HG02840 (cell line): ENCODE results near the gene NRCAM.
"Not testable (repeated sequence)": the region's sequence is repeated elsewhere in the genome, so short reads cannot be mapped to it uniquely, and the experiment has no call there.

ENCODE experiments used
- ATAC-seq: cut with Tn5 transposase; IDR thresholded peaks from one replicate; pipeline ENCODE4 v1.9.1; 2021; ENCODE audit warnings: mild to moderate bottlenecking, moderate library complexity, moderate number of reproducible peaks; ENCODE audit not compliant: unreplicated experiment, low FRiP score

Gene NRCAM

DNA sequence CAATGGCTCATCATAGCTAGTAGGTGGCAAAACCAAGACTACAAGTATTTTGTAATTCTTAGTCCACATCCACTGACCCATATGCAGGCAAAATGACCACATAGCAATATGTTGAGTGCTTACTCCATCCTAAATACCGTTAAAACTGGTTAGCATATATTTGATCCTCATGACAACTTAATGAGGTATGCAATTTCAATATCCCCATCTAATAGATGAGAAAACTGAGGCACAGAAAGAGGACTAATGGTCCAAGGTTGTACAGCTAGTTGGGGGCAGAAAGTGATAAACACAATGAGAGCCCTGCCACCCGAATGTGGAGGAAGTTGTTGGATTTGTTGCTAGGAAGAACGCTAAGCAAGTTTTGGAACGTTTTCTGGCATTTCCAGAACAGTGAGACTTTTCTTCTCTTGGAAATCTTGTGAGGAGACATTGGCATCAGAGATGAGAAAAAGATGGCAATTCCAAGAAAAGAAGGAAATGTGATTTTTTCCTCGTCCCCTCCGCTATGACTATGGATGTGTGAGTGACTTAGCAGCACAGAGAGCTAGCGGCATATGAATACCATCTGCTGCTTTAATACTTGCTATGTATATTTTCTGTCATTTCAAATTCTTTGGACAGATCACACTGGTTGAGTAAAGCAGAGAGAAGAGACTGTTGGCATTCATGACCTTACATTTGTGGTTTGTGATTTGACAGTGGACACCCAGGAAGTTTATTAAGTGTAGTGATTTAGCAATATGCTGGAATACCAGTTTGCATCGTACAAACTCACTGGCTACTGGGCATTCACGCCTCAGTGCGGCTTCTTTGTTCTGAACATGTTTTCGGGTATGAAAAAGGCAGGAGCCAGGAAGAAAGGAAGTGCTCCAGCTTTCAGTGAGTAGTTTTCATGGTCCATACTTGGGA, 51.5 kb downstream of the NRCAM start:
- no peak for ATAC-seq

DNA sequence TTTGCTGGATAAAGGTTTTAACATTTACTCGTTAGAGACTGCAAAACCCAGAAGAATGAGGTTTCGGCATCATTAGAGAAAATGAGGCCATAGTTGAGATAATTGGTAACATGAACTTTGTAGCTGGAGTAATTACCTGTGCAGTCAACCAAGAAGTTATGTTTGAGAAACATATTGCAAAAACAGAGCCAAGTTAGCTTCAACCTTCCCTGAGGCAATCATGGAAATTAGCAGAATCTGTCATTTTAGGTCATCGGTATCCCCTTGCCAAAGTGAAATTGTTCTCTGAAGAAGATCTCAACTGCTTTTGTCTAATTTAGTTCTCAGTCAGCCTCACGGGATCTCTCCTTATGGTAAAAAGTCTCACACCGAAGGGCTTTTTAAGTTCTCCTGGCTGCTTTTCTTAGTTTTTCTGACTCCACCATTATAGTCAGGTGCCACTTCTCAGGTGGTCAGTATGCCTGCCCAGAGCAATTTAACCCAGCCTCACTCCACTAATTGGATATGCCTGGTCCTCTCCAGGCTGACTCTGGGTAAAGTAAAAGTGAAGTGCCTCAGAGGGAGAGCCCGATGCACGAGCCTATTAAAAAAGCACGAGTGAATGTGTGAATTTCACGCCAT, 52.5 kb downstream of the NRCAM start:
- ATAC-seq, result no peak

DNA sequence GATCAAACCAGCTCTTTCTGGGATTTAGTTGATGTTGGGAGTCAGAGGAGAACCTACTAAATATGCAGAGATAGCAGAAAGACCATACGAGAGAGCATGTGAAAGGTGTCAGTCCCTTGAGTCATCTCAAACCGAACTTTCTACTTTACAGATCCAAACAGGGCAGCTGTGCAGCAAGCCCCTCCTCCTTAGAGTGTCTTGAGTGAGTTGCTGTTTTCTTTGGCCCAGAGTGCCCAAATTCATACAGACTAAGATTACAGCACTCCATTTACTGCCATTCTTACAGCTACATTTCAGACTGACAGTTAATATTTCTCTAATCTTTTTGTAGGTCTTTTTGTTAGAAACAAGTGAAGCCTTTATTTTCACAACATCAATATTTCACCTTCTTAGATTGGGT, 53.4 kb downstream of the NRCAM start:
- no peak for ATAC-seq

DNA sequence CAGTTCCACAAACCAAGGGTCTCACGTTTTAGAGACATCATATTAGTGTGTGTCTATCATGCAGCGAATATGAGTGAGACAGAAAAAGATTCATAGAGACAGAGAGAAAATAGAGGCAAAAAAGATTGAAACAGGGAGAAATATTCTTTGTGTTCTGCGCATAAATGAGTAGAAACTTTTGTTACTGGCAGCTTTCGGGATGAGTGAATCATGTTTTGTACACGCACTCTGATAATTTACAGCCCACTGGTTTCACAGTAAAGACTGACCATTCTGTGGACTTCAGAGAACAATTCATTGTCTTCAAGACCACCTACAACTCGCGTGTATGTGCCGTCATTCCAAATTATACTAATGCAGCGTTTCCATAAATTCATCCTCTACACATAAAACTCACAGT, 60.2 kb downstream of the NRCAM start:
- ATAC-seq, result no peak

DNA sequence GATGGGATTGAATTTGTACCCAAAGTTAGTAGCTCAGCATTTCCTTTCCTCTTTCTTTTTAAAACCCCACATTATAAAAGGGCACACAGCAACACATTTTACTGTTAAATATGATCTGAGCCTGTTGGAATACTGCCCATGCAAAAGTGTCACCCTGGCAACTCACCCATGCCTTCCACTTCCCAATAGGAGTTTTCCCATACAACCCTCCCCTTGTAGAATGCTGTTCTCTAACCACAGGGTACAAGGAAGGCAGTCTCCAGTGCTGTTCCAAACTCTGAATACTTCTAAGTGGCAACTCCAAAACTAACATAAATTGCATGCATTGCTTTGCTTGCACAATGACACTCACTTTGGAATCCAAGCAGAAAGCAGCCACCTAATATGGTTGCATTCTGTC, 60.8 kb downstream of the NRCAM start:
- no peak for ATAC-seq

DNA sequence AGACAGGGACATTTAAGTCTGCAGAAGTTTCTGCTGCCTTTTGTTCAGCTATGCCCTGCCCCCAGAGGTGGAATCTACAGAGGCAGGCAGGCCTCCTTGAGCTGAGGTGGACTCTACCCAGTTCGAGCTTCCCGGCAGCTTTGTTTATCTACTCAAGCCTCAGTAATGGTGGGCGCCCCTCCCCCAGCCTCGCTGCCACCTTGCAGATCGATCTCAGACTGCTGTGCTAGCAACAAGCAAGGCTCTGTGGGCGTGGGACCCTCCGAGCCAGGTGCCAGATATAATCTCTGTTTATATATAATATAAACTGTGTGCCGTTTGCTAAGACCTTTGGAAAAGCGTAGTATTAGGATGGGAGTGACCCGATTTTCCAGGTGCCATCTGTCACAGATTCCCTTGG, 63.1 kb downstream of the NRCAM start:
- ATAC-seq, result not testable (repeated sequence)

DNA sequence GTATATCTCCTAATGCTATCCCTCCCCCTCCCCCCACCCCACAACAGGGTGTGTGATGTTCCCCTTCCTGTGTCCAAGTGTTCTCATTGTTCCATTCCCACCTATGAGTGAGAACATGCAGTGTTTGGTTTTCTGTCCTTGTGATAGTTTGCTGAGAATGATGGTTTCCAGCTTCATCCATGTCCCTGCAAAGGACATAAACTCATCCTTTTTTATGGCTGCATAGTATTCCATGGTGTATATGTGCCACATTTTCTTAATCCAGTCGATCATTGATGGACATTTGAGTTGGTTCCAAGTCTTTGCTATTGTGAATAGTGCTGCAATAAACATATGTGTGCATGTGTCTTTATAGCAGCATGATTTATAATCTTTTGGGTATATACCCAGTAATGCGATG, 68.5 kb downstream of the NRCAM start:
- ATAC-seq, result not testable (repeated sequence)

DNA sequence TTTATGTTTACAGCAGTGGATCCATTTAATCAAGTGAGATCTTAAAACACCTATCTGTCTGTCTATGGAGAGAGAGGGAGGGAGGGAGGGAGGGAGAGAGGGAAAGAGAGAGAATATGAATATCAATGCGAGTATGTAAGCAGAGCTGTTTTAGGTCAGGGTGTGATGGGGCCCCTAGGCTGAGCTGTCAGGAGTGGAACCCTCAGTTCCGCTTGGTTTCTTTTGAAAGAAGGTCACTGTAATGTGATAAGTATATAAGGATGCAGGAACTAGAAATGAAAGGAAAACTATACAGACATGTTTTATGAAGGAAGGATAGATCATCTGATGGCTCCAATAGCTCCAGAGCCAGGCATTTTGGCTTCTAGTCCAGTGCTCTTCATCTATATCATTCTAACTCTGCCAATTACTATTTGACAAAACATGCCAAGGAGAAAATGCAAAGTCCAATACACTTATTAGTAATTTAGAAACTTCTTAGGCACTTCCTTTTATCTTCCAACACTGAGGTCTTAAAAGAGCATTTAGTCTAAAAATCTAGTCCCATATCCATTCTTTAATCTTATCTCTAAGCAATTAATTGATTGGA, 70.3 kb downstream of the NRCAM start:
- ATAC-seq, result no peak

DNA sequence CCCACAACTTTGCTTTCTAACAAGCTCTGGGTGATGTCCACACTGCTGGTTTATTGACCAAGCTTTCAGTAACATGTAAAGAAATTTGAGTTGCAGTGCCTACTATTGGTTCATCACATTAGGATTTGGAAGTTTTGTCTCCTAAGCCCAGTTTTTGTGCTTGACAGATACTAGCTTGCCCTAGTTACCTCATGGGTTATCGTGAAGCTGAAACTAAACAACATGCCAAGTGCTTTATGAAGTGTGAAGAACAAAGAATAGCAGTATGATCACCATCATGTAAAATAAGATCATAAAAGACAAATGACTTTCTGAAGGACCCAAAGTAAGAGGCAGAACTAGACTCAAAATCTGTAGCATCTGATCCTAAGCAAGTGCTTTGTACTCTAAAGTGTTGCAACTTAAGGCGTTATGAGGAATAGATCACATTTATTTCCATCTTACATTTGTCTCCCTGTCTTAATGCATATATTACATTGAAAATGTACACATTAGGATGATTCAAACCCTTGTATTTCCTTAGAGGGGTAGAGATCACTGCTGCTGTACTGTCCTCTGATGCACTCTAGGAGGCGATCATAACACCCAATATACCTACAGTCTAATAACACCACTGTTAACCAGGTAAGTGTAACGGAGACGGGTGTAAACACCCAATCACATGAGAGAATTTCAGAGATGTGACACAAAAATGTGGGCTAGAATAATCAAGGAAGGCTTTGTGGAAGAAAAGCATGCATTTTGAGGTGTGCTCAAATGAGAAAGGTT, 71.3 kb downstream of the NRCAM start:
- ATAC-seq, result peak; percentile 56

DNA sequence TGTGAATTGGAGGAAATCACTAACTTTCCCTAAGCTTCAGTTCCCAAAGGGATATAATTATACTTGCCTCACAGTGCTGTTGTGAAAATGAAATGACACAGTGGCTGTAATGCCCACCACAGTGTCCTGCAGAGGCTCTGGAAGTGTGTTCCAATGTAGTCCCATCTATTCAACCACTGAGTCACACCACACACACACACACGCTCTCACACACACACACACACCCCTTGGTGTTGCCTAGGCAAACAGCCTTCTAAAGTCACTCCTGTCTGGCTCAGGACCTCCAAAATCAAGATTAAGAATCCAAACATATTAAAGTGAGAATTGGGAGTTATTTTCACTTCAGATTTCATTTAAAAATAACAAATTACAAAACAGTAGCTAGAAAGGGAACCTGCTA, 73.3 kb downstream of the NRCAM start:
- ATAC-seq, result no peak

DNA sequence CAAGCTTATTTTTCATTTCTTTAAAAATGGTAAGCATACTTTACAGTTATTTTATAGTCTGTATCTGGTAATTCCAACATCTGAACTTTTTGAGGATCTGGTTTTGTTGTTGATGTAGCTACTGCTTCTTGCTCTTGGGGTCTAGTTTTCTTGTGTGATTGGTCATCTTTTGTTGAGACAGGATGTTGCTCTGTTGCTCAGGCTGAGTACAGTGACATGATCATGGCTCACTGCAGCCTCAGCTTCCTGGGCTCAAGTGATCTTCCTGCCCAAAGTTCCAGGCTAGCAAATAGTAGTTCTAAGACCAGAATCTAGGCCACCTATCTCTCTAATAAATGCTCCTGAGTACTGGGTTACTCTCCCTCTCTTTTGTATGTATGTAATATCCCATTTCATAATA, 75.7 kb downstream of the NRCAM start:
- no peak for ATAC-seq

DNA sequence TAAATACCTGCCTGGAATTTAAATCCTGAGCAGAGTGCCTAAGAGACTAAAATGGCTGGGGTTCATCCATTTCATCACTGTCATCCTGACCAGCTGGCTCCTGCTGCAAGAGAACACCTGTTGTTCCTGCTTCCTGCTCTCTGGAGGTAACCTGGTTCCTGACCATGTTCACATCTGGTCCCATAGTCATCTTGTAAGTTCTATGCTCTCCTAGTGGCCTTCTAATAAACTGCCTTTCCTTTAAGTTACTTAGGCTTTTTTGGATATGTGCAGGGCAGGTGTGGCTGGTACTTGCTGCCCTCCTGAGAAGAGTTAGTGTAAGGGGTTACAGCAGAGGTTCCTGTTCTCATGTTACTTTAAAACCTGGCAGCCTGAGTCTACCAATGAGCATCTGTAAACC, 80.0 kb downstream of the NRCAM start:
- ATAC-seq, result no peak

DNA sequence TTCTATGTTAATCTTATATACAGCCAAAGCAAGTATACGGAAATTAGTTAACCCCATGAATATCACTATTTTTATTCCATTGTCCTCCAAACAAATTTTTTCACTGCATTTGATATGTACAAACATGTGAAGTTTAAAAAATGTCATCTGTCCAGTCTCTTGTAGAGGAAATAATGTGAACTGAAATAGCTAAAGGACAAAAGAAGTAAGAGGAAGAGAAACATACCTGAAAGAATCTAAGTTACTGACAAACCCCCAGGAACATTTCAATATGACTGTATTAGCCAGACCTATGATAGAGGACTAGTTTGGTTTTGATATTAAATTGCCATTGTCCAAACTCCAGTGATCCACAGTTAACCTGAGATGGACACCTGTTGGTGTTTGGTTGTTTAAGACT, 80.6 kb downstream of the NRCAM start:
- ATAC-seq, result no peak

DNA sequence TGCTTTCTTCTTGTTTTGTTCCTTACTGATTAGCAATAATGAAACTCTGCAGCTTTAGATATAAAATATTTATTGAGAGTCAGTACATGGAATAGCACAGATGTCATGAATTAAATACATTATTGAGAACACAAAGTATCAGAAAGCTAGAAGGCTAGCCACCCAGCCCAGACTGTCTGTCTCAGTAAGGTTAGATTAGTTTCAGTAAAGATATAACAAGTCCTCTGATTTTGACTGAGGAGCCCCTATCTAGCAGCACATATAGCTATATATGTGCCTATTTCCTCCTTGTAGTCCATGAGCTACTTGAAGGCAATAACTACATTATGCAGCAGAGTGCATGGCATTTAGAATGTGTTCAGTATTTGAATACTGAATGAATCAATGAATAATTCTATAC, 81.3 kb downstream of the NRCAM start:
- ATAC-seq, result no peak

DNA sequence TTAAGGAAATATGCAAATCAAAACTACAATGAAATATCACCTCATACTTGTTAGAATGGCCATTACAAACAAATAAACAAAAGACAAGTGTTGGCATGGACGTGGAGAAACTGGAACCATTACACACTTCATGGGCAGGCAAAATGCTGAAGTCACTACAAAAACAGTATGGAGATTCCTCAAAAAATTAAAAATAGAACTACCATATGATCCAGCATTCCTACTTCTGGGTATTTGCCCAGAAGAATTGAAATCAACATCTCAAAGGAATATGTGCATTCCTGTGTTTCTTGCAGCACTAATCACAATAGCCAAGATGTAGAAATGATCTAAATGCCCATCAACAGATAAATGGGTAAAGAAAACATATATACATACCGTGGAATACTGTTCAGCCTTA, 83.6 kb downstream of the NRCAM start:
- ATAC-seq, result no peak

DNA sequence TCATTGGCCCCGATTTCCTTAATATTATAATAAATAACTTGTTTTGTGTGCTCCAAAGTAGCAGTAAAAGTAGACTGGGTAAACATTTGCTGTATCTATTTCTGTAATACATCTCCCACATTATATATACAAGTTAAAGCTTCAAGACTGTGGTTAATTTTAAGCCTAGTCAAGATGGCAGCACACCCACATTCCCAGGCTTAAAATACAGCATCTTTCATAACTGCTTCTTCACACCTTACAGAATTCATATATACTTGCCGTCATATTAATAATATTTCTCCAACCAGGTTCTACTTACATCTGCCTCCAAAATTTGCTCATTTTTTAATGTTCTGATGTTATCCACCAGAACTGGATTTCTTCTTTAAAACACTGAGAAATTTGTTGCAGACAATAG, 85.6 kb downstream of the NRCAM start:
- no peak for ATAC-seq

DNA sequence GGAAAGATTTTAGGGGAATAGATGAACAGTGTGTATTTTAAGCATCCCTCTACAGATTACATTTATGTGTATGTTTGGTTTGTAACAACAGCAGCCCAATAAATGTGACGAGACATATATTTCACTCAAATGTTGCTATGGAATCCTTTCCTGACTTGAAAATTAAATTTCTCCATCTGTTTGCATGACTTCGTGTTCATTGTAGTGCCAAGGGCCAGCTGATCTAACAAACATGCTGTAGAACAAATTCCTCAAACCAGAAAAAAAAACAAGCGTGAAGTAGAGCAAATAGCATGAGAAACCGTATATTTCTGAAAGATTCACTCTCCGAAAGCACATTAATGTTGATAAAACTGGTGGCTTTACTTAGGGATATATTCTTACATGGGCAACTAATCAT, 87.8 kb downstream of the NRCAM start:
- no peak for ATAC-seq

DNA sequence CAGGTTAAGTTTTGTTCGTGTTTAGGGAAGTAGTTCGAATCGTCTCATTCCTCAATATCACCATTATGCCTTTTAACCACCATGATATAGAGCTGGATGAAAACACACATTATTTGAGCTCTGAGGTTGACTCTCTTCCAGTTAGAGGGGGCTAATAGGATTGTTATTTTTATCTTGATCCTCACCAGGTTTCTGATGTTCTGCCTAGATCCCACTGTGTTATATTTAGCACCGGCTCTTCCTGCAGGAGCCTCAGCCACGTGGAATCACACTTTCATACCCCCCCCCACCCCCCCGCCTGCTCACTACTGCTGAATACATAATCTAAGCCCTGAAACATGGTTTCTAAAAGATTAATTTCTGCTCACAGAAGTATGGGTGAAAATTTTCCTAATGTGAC, 88.3 kb downstream of the NRCAM start:
- ATAC-seq, result no peak

DNA sequence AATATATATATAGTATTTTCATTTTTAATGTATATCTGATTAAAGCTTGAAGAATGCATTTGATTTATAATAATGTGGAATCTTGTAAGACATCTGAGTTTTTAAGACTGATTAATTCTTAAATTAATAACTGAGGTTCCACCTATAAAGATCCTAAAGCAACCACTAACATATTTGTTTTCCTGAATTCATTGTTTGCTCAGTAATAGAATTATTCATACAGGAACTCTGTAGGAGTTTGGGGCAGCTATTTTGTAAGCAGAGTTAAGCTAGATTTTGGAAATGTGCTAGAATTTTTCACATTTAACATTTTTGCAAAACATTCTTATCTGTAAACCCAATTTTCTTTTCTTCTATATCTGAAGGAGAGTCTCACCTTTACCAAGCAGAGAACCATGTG, 88.9 kb downstream of the NRCAM start:
- no peak for ATAC-seq

DNA sequence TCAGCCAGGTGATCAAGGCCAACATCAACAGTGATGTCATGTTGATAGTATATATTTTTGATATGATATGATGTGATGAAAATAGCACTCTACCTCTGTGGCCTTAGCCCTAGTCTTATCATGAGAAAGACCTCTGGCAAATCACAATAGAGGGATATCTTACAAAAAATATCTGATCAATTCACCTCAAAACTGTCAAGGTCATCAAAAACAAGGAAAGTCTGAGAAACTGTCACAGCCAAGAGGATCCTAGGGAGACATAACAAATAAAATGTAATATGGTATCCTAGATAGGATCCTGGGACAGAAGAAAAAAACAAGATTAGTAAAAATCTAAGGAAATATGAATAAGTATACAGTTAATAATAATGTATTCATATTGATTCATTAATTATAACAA, 92.6 kb downstream of the NRCAM start:
- no peak for ATAC-seq
